Left lung (tissue), 10 donors: Measurements from ENCODE around the gene ABHD17C. TPM values are rescaled to one million over a fixed set of nuclear protein-coding genes. Genes with fewer than 3 reads are reported as not detected.
A peak's percentile ranks its signal among the peaks of the same experiment; 100 is the strongest.

ENCODE experiments used
- ATAC-seq: fragments of 200-7000 bp; cut with Tn5 transposase; one replicate; pipeline ENCODE4 v1.9.1; 2020; ENCODE audit warnings: moderate library complexity
- DNase-seq, 4 donors: peaks; one replicate each; pipeline ENCODE4 v3.0.0-alpha.2; 2013 to 2020
- H3K27ac ChIP-seq, 2 donors: fragments of 200-600 bp; sonication (generic) in 1 of 2; one replicate each; pipeline versions ENCODE4 v1.5.0 to v1.8.0; 2020 to 2021
- H3K27me3 ChIP-seq, 2 donors: fragments of 200-600 bp; sonication (generic) in 1 of 2; one replicate each; pipeline versions ENCODE4 v1.5.0 to v1.8.0; 2020 to 2021
- H3K36me3 ChIP-seq, 2 donors: fragments of 200-600 bp; sonication (generic) in 1 of 2; one replicate each; pipeline versions ENCODE4 v1.5.0 to v1.8.0; 2020 to 2021
- H3K4me1 ChIP-seq, 2 donors: fragments of 200-600 bp; one replicate each; pipeline ENCODE4 v1.8.0; 2021
- H3K4me3 ChIP-seq, 2 donors: fragments of 200-600 bp; sonication (generic) in 1 of 2; one replicate each; pipeline versions ENCODE4 v1.5.0 to v1.8.0; 2020 to 2021; ENCODE audit warnings: mild to moderate bottlenecking in 1 of 2
- H3K9me3 ChIP-seq, 2 donors: fragments of 200-600 bp; sonication (generic) in 1 of 2; one replicate each; pipeline versions ENCODE4 v1.5.0 to v1.8.0; 2020 to 2021
- intact Hi-C, 2 donors: fragments of 100-400 bp; cut with DNase I; formaldehyde crosslinking; loops; one replicate each; pipeline versions ENCODE4 v1.11.2 to v1.14.2; 2022
- polyA plus RNA-seq, 6 donors: library from polyadenylated mRNA; unstranded; fragments of 120-200 nt; gene quantifications; one replicate each; pipeline ENCODE4 v1.2.1, GENCODE V29; 2013; ENCODE audit not compliant: insufficient read length in 6 of 6
- total RNA-seq, 2 donors: library from RNA; stranded (reverse); fragmentation: NEBNext Ultra II Directional; extraction: Animal tissue kit (Norgen Biotek cat#: 25700); gene quantifications; one replicate each; pipeline ENCODE4 v1.2.1, GENCODE V29; 2021
- TF ChIP-seq, protein P1 (sequence below), 2 donors: fragments of 200-600 bp; sonication (generic) in 1 of 2; IDR thresholded peaks; one replicate each; pipeline versions ENCODE4 v1.5.0 to v1.8.0; 2021; ENCODE audit warnings: antibody characterized with exemption in 2 of 2
- donor health status: DM: no; HTN: yes; CAD: no.
- donor health status: DM: no; HTN: no; CAD: no.

The ABHD17C gene
- total and polyA plus RNA-seq, 8 donors, result 23.7 to 34.3 (median 27.8) TPM

DNA sequence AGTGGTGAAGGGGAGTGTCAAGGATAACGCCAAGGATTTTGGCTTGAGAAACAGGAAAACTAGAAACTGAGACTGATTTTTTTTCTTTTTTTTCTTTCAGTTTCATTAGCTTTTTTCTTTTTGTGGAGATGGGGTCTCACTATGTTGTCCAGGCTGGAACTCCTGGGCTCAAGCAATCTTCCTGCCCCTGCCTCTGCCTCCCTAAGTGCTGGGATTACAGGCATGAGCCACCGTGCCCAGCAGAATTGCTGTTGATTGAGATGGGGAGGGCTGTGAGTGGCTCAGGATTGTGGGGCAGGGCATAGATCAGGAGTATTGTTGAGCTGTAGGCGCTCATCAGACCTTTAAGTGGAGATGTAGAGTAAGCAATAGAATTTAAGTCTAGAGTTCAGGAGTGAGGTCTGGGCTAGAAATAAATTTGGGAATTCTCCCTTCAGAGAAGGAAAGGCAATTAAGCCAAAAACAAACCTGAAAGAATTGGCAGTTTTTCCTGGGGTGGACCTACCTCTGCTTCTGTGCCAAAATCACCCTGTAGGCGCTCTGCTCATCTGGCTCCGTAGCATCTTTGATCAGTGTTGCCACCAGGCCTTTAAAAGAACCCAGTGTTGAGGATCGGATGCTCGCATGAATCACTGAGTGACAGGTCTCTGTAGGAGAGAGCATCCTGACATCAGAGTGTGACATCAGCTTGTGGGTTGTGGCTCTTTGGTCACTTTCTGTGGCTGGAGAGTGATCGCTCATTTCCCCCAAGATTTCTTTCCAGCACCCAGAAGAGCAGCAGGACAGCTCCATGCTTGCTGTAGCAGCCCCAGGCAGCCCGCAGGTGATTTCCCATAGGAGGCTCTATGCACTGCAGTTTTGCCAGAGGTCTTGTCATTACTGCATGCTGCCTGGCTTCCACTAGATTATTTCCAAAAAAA is 15.8 kb downstream of the ABHD17C start:
- ATAC-seq (no peak), DNase-seq (no peak)
- H3K4me3 ChIP-seq, result no peak overlapping the region
- intact Hi-C loops, result no loop called here
- no peaks in the 10 kb centered on the region for H3K9me3 ChIP-seq
- H3K4me1 ChIP-seq, result peaks cover 0 to 37% of the 10 kb centered on the region in 2 donors
- no peak overlapping the region for H3K27ac ChIP-seq
- TF ChIP-seq, protein P1, sequence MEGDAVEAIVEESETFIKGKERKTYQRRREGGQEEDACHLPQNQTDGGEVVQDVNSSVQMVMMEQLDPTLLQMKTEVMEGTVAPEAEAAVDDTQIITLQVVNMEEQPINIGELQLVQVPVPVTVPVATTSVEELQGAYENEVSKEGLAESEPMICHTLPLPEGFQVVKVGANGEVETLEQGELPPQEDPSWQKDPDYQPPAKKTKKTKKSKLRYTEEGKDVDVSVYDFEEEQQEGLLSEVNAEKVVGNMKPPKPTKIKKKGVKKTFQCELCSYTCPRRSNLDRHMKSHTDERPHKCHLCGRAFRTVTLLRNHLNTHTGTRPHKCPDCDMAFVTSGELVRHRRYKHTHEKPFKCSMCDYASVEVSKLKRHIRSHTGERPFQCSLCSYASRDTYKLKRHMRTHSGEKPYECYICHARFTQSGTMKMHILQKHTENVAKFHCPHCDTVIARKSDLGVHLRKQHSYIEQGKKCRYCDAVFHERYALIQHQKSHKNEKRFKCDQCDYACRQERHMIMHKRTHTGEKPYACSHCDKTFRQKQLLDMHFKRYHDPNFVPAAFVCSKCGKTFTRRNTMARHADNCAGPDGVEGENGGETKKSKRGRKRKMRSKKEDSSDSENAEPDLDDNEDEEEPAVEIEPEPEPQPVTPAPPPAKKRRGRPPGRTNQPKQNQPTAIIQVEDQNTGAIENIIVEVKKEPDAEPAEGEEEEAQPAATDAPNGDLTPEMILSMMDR (IDR thresholded peaks at IDR 0.05), result no peak
- peaks cover 0 to 3% of the 10 kb centered on the region in 2 donors for H3K36me3 ChIP-seq
- H3K27me3 ChIP-seq, result no peaks in the 10 kb centered on the region

- DNase-seq (no peak), ATAC-seq (no peak)
- H3K36me3 ChIP-seq, result peaks cover 0 to 3% of the 10 kb centered on the region in 2 donors
- no peaks in the 10 kb centered on the region for H3K27me3 ChIP-seq
- TF ChIP-seq, protein P1 (IDR thresholded peaks at IDR 0.05), result no peak
- no peak overlapping the region for H3K27ac ChIP-seq
- H3K4me1 ChIP-seq, result peaks cover 0 to 28% of the 10 kb centered on the region in 2 donors
- H3K9me3 ChIP-seq, result no peaks in the 10 kb centered on the region
- intact Hi-C loops, result no loop called here
- no peak overlapping the region for H3K4me3 ChIP-seq
Observed at GRCh38 chr15:80711886-80712285, 16.8 kb downstream of the ABHD17C start.

DNA sequence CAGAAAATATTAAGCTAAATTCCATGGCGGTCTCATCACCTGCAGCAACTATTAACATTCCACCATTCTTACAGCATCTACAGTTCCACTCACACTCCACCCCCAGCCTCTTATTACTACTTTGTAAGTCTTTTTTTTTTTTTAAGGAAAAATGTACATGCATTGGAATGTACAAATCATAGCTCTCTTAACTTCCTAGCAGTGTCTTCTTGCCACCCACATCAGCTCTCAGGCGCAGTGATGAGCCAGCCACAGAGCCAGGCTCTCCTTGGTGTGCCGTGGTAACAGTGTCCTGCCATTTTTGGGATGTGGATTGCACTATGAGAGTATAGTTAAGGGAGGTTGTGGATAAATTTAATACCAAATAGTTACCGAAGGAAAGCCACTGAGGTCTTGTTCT is 17.8 kb downstream of the ABHD17C start:
- Histone ChIP-seq H3K27ac (no peak overlapping the region), H3K4me3 (no peak overlapping the region), H3K4me1 (peaks cover 0 to 22% of the 10 kb centered on the region in 2 donors), H3K9me3 (no peaks in the 10 kb centered on the region), H3K36me3 (peaks cover 0 to 3% of the 10 kb centered on the region in 2 donors), H3K27me3 (no peaks in the 10 kb centered on the region)
- intact Hi-C loops, result no loop called here
- DNase-seq (no peak), ATAC-seq (no peak)
- TF ChIP-seq, protein P1 (IDR thresholded peaks at IDR 0.05), result no peak

DNA sequence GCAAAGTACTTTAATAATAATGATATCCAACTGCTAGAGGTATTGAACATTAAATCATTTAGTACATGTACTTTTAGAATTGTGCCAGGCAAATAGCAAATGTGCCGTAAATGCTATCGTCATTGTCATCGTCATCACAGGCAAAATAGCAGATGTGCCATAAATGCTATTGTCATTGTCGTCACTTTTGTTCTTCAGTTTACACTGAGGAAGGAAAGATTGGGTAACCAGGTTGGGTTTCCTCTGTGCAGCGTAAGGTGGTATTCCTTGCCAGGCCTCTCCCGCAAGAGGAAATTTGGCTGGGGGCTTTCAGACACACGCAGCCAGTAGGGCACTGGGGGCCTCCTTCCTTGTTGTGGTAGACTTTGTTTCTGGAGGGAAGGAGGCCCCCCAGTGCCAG is 26.4 kb downstream of the ABHD17C start:
- intact Hi-C loops, result no loop called here
- ATAC-seq, result no peak

DNA sequence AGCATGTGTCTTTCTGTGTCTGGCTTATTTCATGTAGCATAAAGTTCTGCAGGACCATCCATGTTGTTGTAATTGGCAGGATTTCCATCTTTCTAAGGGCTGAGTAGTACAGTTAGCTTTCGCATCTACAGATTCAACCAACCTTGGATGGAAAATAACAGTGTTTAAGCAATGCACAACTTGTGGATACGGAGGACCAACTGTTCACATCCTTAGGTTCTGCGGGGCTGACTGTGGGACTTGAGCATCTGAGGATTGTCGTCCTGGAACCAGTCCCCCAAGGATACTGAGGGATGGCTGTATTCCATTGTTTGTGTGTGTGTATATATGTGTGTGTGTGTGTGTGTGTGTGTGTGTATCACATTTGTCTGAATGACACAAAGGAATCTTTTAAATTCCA is 27.7 kb downstream of the ABHD17C start:
- Histone ChIP-seq H3K4me3 (no peak overlapping the region), H3K27ac (no peak overlapping the region), H3K9me3 (no peaks in the 10 kb centered on the region), H3K4me1 (peaks cover 0 to 22% of the 10 kb centered on the region in 2 donors), H3K36me3 (no peaks in the 10 kb centered on the region), H3K27me3 (no peaks in the 10 kb centered on the region)
- DNase-seq (no peak), ATAC-seq (no peak)
- intact Hi-C loops, result no loop called here
- TF ChIP-seq, protein P1 (IDR thresholded peaks at IDR 0.05), result no peak

More for the DNA sequence above, 26.4 kb downstream of the ABHD17C start:
- H3K27me3 ChIP-seq, result no peaks in the 10 kb centered on the region
- peak overlapping the region in 1 of 2 donors; percentile 38 for H3K27ac ChIP-seq
- TF ChIP-seq, protein P1 (IDR thresholded peaks at IDR 0.05), result no peak
- peaks cover 0 to 27% of the 10 kb centered on the region in 2 donors for H3K4me1 ChIP-seq
- no peak for DNase-seq
- no peaks in the 10 kb centered on the region for H3K9me3 ChIP-seq
- no peak overlapping the region for H3K4me3 ChIP-seq
- H3K36me3 ChIP-seq, result no peaks in the 10 kb centered on the region
